Astrocyte of the cerebellum (primary cell): ENCODE data around the gene CTBP1.

Experiments
- DNase-seq: peaks from one replicate; pipeline ENCODE4 v3.0.0-alpha.2; 2011; ENCODE audit warnings: low read depth
- H3K4me3 ChIP-seq: 2 replicates; pipeline ENCODE4 v1.5.1; 2011; ENCODE audit warnings: mild to moderate bottlenecking, low read depth, low read length, moderate library complexity
- CTCF ChIP-seq: IDR thresholded peaks from 2 replicates; pipeline ENCODE4 v1.5.1; 2012; ENCODE audit warnings: low read length, low read depth, moderate library complexity, mild to moderate bottlenecking; ENCODE audit errors: missing control alignments
- in situ Hi-C: cut with HindIII; loops from 2 replicates; pipeline ENCODE4 v1.10.0; 2017; ENCODE audit warnings: low sequenced_read_pairs

The CTBP1 gene

GRCh38 chr4:1221155-1221870, 27.6 kb downstream of the CTBP1 start:
- no peak overlapping the region for H3K4me3 ChIP-seq
- DNase-seq = no peak
- TF ChIP-seq CTCF = no peak
- in situ Hi-C loops = no loop called here

GRCh38 chr4:1220566-1220965, 28.4 kb downstream of the CTBP1 start:
- no peak for DNase-seq
- in situ Hi-C loops = no loop called here
- no peak overlapping the region for H3K4me3 ChIP-seq
- no peak for TF ChIP-seq CTCF

- no peak for TF ChIP-seq CTCF
- DNase-seq = no peak
- in situ Hi-C loops = no loop called here
- H3K4me3 ChIP-seq = no peak overlapping the region
Measured at GRCh38 chr4:1219566-1219950, 29.4 kb downstream of the CTBP1 start.

DNA sequence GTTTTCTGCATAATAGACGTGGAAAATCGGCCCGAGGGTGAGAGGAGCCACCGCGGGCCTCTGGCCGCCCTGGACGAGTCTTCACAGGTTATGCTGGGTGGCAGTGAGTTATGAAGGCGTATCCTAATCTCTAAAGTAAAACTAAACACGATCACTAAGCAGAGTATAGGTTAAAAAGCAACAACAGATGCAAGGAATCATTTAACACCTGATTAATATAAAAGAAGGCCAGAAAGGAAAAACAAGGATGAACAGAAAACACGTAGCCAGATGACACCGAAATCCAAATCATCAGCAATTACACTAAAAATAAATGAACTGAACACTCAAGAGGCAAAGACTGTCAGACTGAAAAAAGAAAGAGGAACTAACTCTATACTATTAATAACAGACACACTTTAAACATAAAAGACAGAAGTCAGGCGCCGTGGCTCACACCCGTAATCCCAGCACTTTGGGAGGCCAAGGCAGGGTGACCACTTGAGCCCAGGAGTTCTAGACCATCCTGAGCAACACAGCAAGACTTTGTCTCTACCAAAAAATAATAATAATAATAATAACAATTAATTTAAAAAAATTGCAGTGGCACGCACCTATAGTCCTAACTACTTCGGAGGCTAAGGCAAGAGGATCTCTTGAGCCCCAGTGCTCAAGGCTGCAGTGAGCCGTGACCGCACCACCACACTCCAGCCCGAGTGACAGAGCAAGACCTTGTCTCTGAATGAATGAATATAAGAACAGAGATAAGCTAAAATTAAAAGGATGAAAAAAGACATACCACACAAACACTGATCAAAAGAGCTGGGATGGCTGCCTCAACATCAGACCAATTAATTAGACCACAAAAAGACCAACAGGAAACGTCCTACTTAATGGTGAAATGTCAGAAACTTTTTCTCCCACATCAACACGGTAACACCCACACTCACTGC, 30.0 kb downstream of the CTBP1 start:
- no peak for TF ChIP-seq CTCF
- no peak for DNase-seq
- in situ Hi-C loops = no loop called here
- no peak overlapping the region for H3K4me3 ChIP-seq

DNA sequence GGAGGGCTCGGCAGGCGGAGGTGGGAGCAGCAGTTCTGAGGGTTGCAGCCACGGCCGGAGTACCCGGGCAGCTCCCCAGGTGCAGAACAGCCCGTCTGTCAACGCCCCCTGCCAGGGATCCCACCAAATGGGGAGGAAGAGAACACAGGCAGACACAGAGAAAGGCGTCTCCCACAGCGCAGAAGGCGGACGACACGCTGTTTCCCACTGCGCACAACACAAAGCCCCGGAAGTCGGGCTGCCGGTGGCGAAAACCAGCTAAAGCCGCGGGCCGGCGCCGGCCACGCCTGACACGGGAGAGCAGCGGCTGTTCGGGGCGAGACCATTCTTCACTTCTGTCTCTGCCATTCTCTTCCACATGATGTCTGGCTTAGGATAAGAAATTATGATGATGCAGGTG, 31.6 kb downstream of the CTBP1 start:
- H3K4me3 ChIP-seq = no peak overlapping the region
- TF ChIP-seq CTCF = no peak
- no peak for DNase-seq
- in situ Hi-C loops = no loop called here

DNA sequence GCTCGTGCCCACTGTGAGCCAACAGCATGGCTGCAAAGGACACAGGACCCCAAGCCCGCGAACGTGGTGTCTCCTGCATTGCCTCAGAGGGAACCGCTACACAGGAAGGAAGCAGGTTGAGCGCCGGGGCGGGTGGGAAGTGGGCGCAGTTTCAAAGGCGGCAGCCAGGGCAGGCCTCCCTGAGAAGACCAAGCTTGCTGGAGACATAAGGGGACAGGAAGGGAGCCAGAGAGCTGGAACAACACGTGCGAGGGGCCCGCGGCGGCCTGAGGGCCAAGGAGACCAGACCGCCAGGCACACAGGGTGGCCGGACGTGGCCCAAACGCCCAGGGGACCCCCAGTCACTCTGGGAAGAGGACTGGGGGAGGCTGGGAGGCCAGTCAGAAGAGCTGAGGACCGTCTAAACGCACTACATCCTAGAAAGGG, 32.0 kb downstream of the CTBP1 start:
- no peak for DNase-seq
- in situ Hi-C loops = no loop called here
- no peak for TF ChIP-seq CTCF
- H3K4me3 ChIP-seq = no peak overlapping the region
